ENCODE data around the gene RAB6A. TPM values are rescaled to one million over a fixed set of nuclear protein-coding genes. Genes with fewer than 3 reads are reported as not detected.

The RAB6A gene
- total and polyA plus RNA-seq, 2 of the 8 experiments (the other 6 are each of a cell fraction or from before 2014, with no cell fraction given), result 24.4 to 88.6 TPM

DNA sequence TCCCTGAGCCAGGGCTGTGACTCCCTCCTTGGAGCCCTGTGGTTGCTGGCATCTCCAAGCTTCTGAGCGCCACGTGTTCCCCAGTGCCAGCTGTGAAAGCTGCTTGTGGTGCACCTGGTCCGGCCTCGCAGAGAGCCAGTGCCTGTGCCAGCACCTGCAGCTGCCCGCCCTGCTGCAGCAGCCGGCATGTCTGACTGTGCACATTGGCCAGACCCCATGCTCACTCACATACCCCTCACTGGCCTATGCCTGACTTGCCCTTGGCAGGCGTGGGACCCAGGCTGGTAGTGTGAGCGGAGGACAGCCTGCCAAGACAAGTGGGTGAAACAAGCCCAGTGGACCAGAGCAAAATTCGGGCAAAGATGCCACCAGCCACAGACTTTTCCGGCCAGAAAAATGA lies 36.6 kb upstream of the RAB6A start:
- WGBS, 2 experiments (ENCODE audit: extremely low coverage in 1 of 2, insufficient coverage in 1 of 2, insufficient read length in 1 of 2, insufficient replicate concordance in 2 of 2, low coverage in 1 of 2, low lambda C conversion rate in 2 of 2, missing lambda C conversion rate in 1 of 2), result 97% methylated on average over 10 of the region's 10 CpGs; no CpG with 5 or more reads in 1 of the 2 experiments
- Histone ChIP-seq H3K4me2 (ENCODE audit: insufficient read depth in 1 of 2, low read depth in 2 of 2, low read length in 2 of 2) (no peak overlapping the region), H3K4me1 (replicated peaks in 1 of 4; ENCODE audit: control insufficient read depth in 3 of 4, insufficient read depth in 4 of 4, low read length in 3 of 4) (peaks cover 0 to 2% (median 0%) of the 10 kb centered on the region in 4 experiments; a peak in 1 of 7 replicates), H3K23ac (ENCODE audit: insufficient read length) (no peak overlapping the region), H3K18ac (ENCODE audit: extremely low read depth, low read length) (no peak overlapping the region), H3K27ac (ENCODE audit: low read depth, low read length) (no peak overlapping the region), H2AK5ac (ENCODE audit: low read depth, low read length) (no peak overlapping the region), H2BK20ac (ENCODE audit: low read length) (no peak overlapping the region), H3K36me3 (ENCODE audit: control insufficient read depth in 2 of 4, insufficient read depth in 4 of 4, low read length in 3 of 4) (no peaks in the 10 kb centered on the region), H2BK15ac (ENCODE audit: low read length) (no peak overlapping the region), H3K79me2 (ENCODE audit: control insufficient read depth in 1 of 2, insufficient read depth in 2 of 2, low read length in 2 of 2) (peaks cover 0 to 3% of the 10 kb centered on the region in 2 experiments; a peak in 1 of 4 replicates), H3K9ac (replicated peaks in 1 of 4; ENCODE audit: extremely low read depth in 1 of 4, low read depth in 3 of 4, low read length in 3 of 4) (no peak overlapping the region; a peak in 1 of 7 replicates), H3K14ac (ENCODE audit: insufficient read length) (no peak overlapping the region), H4K8ac (ENCODE audit: extremely low read depth, insufficient read depth, low read length) (no peak overlapping the region), H4K91ac (replicated peaks; ENCODE audit: insufficient read length, low read length) (no peak overlapping the region), H2AFZ (ENCODE audit: low read length) (no peak overlapping the region), H3K27me3 (replicated peaks in 1 of 4; ENCODE audit: control insufficient read depth in 3 of 4, extremely low read depth in 1 of 4, insufficient read depth in 3 of 4, low read length in 3 of 4) (no peaks in the 10 kb centered on the region; a peak in 1 of 7 replicates), H2BK5ac (ENCODE audit: low read depth, low read length) (peak overlapping the region; percentile 15; the same call in 1 of the 2 replicates), H2BK120ac (replicated peaks; ENCODE audit: low read depth, low read length) (no peak overlapping the region), H3K4me3 (ENCODE audit: extremely low read depth in 1 of 4, insufficient read depth in 2 of 4, low read depth in 3 of 4, low read length in 4 of 4) (no peak overlapping the region), H3K79me1 (ENCODE audit: low read depth, low read length) (0 out of 2 replicates have a peak, but pooled peaks cover 2% of the 10 kb centered on the region), H2BK12ac (ENCODE audit: low read depth, low read length) (no peak overlapping the region), H4K20me1 (replicated peaks in 1 of 2; ENCODE audit: control insufficient read depth in 1 of 2, insufficient read depth in 2 of 2, low read length in 2 of 2) (peaks cover 0 to 11% of the 10 kb centered on the region in 2 experiments), H3K56ac (replicated peaks; ENCODE audit: insufficient read length, low read depth, low read length) (no peak overlapping the region), H3K4ac (replicated peaks; ENCODE audit: insufficient read length, low read depth, low read length) (no peak overlapping the region), H3K23me2 (ENCODE audit: low read depth, low read length) (no peaks in the 10 kb centered on the region), H3K9me3 (ENCODE audit: insufficient read depth in 2 of 2, low read depth in 1 of 2, low read length in 1 of 2) (no peaks in the 10 kb centered on the region), H4K5ac (ENCODE audit: insufficient read length, low read depth, low read length) (no peak overlapping the region)
- DNase-seq (ENCODE audit: low read depth in 1 of 2, low spot score in 2 of 2), result no peak
- ChIA-PET POLR2A (ENCODE audit: partially characterized antibody) (interaction anchor here (0.7 to 2.6 kb wide), 7 partner anchors 9 to 964 kb away, joined by 3 to 19 read pairs (median 9); partner anchors contain the start of gene MRPL48), CTCF (ENCODE audit: partially characterized antibody) (interaction anchor here (0.7 to 2.2 kb wide), 4 partner anchors 8 to 135 kb away, joined by 3 to 6 read pairs (median 4); no protein-coding TSS in a partner anchor)
- FAIRE-seq, result no peak
- no peak for TF ChIP-seq HDAC6 (IDR thresholded peaks at IDR 0.05; ENCODE audit: low read depth, low read length)
- TF ChIP-seq KDM1A (IDR thresholded peaks at IDR 0.05; ENCODE audit: borderline replicate concordance, low read length), result no peak
- TF ChIP-seq KDM5A (IDR thresholded peaks at IDR 0.05; ENCODE audit: low read length), result no peak
- no peak for TF ChIP-seq SAP30 (IDR thresholded peaks at IDR 0.05; ENCODE audit: insufficient read depth, insufficient replicate concordance, low read length)
- no peak for TF ChIP-seq EZH2 (IDR thresholded peaks at IDR 0.05; ENCODE audit: low read depth, low read length, severe bottlenecking)
- no peak for TF ChIP-seq YY1 (IDR thresholded peaks at IDR 0.05; ENCODE audit: low read depth, low read length)
- TF ChIP-seq NANOG (IDR thresholded peaks at IDR 0.05; ENCODE audit: insufficient read depth, low read depth, low read length, poor library complexity, severe bottlenecking), result no peak
- TF ChIP-seq HDAC2 (IDR thresholded peaks at IDR 0.05; ENCODE audit: borderline replicate concordance in 1 of 2, low read depth in 2 of 2, low read length in 2 of 2), result no peak
- no peak for TF ChIP-seq ZNF274 (IDR thresholded peaks at IDR 0.05; ENCODE audit: borderline replicate concordance, extremely low read depth, low read length)
- no peak for TF ChIP-seq CEBPB (IDR thresholded peaks at IDR 0.05; ENCODE audit: low read depth, low read length)
- TF ChIP-seq SRF (IDR thresholded peaks at IDR 0.05; ENCODE audit: low read depth, low read length), result no peak
- TF ChIP-seq BACH1 (IDR thresholded peaks at IDR 0.05; ENCODE audit: low read length), result no peak
- TF ChIP-seq RNF2 (IDR thresholded peaks at IDR 0.05; ENCODE audit: borderline replicate concordance, low read depth, low read length, missing control alignments, poor library complexity, severe bottlenecking), result no peak

Measured in H1 (cell line).